Esophagus squamous epithelium (tissue), 5 donors: ENCODE data around the gene HDDC3. TPM values are rescaled to one million over a fixed set of nuclear protein-coding genes. Genes with fewer than 3 reads are reported as not detected.

Source experiments
- DNase-seq: peaks from one replicate; lab custom pipeline; 2025; lab: John Stamatoyannopoulos, UW
- H3K27ac ChIP-seq, 4 donors: fragments of 200-600 bp; sonication (generic); one replicate each; pipeline ENCODE4 v1.5.1; 2016 to 2019; ENCODE audit warnings: mild to moderate bottlenecking in 1 of 4
- H3K27me3 ChIP-seq, 4 donors: fragments of 200-600 bp; sonication (generic); 1 replicate in 3 of 4; 2 replicates in 1 of 4; pipeline versions ENCODE4 v1.5.1 to v1.6.0; 2017 to 2021; ENCODE audit warnings: antibody characterized with exemption in 1 of 4
- H3K36me3 ChIP-seq, 3 donors: fragments of 200-600 bp; sonication (generic); one replicate each; pipeline ENCODE4 v1.5.1; 2016 to 2019
- H3K4me1 ChIP-seq, 3 donors: fragments of 200-600 bp; sonication (generic); one replicate each; pipeline ENCODE4 v1.5.1; 2017 to 2019
- H3K4me3 ChIP-seq, 4 donors: fragments of 200-600 bp; sonication (generic); 1 replicate in 3 of 4; 2 replicates in 1 of 4; pipeline ENCODE4 v1.5.1; 2016 to 2019; ENCODE audit warnings: mild to moderate bottlenecking in 2 of 4, moderate library complexity in 1 of 4
- H3K9me3 ChIP-seq, 3 donors: fragments of 200-600 bp; sonication (generic); one replicate each; pipeline ENCODE4 v1.5.1; 2016 to 2019
- CTCF ChIP-seq, 6 experiments: fragments of 450-650 bp in 4 of 6; fragments of 200-600 bp in 2 of 6; sonication (generic) in 2 of 6; IDR thresholded peaks; one replicate each; pipeline ENCODE4 v1.5.1; 2016 to 2019; ENCODE audit warnings: antibody characterized with exemption in 6 of 6, mild to moderate bottlenecking in 4 of 6, moderate library complexity in 4 of 6
- POLR2A ChIP-seq, 4 donors: fragments of 450-650 bp; IDR thresholded peaks; one replicate each; pipeline ENCODE4 v1.6.1; 2017; ENCODE audit warnings: antibody characterized with exemption in 4 of 4, mild to moderate bottlenecking in 4 of 4, moderate library complexity in 3 of 4
- WGBS, 2 donors: methylation state at CpG; one replicate each; pipeline ENCODE4 v1.1.5; 2018; 5-methylcytosine and 5-hydroxymethylcytosine counted together
- intact Hi-C: fragments of 100-400 bp; cut with DNase I; formaldehyde crosslinking; loops from one replicate; pipeline ENCODE4 v1.15.0; 2022
- total RNA-seq, 4 donors: library from RNA; depleted of rRNA; stranded (reverse); fragments of >200 nt; gene quantifications; one replicate each; pipeline ENCODE4 v1.1.0, GENCODE V29; 2016
- donor health status: DM: yes; HTN: yes; CAD: no.

Gene HDDC3
- total RNA-seq, 4 donors from 2014 or later: 5.8 to 13.7 (median 11.7) TPM

- no peak overlapping the region for H3K4me3 ChIP-seq
- H3K4me1 ChIP-seq: no peaks in the 10 kb centered on the region
- H3K27me3 ChIP-seq: no peaks in the 10 kb centered on the region
- WGBS, 2 donors: 77 to 83% methylated on average over 15 to 19 of the region's 25 CpGs
- intact Hi-C loops: no loop called here
- peak overlapping the region in 1 of 4 donors; percentile 2 for H3K27ac ChIP-seq
- no peak for TF ChIP-seq CTCF (IDR thresholded peaks at IDR 0.05)
- TF ChIP-seq POLR2A (IDR thresholded peaks at IDR 0.05): no peak
- peak; percentile 12 for DNase-seq
- H3K9me3 ChIP-seq: no peaks in the 10 kb centered on the region
- H3K36me3 ChIP-seq: peaks cover 61 to 100% (median 64%) of the 10 kb centered on the region in 3 donors
Observed at GRCh38 chr15:90915808-90916440, 16.4 kb downstream of the HDDC3 start.

GRCh38 chr15:90915216-90915807 is 17.0 kb downstream of the HDDC3 start:
- Histone ChIP-seq H3K27ac (no peak overlapping the region), H3K9me3 (no peaks in the 10 kb centered on the region), H3K27me3 (no peaks in the 10 kb centered on the region), H3K36me3 (peaks cover 63 to 100% (median 69%) of the 10 kb centered on the region in 3 donors), H3K4me1 (no peaks in the 10 kb centered on the region), H3K4me3 (no peak overlapping the region)
- DNase-seq: no peak
- intact Hi-C loops: no loop called here
- TF ChIP-seq CTCF (IDR thresholded peaks at IDR 0.05) (no peak), POLR2A (IDR thresholded peaks at IDR 0.05) (no peak)
- 77 to 78% methylated on average over 6 to 7 of the region's 7 CpGs for WGBS, 2 donors

- no peaks in the 10 kb centered on the region for H3K9me3 ChIP-seq
- no peak for DNase-seq
- H3K27me3 ChIP-seq: no peaks in the 10 kb centered on the region
- H3K27ac ChIP-seq: peak overlapping the region in 1 of 4 donors; percentile 39
- peaks cover 60 to 100% (median 61%) of the 10 kb centered on the region in 3 donors for H3K36me3 ChIP-seq
- no peak for TF ChIP-seq POLR2A (IDR thresholded peaks at IDR 0.05)
- no peak overlapping the region for H3K4me3 ChIP-seq
- 76 to 84% methylated on average over 14 to 20 of the region's 22 CpGs for WGBS, 2 donors
- no peaks in the 10 kb centered on the region for H3K4me1 ChIP-seq
- intact Hi-C loops: no loop called here
Observed at GRCh38 chr15:90914305-90915080, 17.9 kb downstream of the HDDC3 start.

GRCh38 chr15:90913398-90913944 is 18.9 kb downstream of the HDDC3 start:
- Histone ChIP-seq H3K4me1 (no peaks in the 10 kb centered on the region), H3K27me3 (no peaks in the 10 kb centered on the region), H3K4me3 (no peak overlapping the region), H3K36me3 (peaks cover 51 to 100% (median 56%) of the 10 kb centered on the region in 3 donors), H3K27ac (no peak overlapping the region), H3K9me3 (no peaks in the 10 kb centered on the region)
- no peak for DNase-seq
- 80% methylated on average over 2 of the region's 12 CpGs; no CpG with 5 or more reads in 1 of the 2 donors for WGBS, 2 donors
- TF ChIP-seq POLR2A (IDR thresholded peaks at IDR 0.05) (no peak), CTCF (IDR thresholded peaks at IDR 0.05) (no peak)
- intact Hi-C loops: no loop called here

GRCh38 chr15:90912770-90913075 is 19.6 kb downstream of the HDDC3 start:
- WGBS, 2 donors: 94 to 96% methylated on average over 5 to 7 of the region's 7 CpGs
- H3K36me3 ChIP-seq: peaks cover 46 to 100% (median 50%) of the 10 kb centered on the region in 3 donors
- H3K9me3 ChIP-seq: no peaks in the 10 kb centered on the region
- no peak for DNase-seq
- no peaks in the 10 kb centered on the region for H3K4me1 ChIP-seq
- no peak overlapping the region for H3K27ac ChIP-seq
- TF ChIP-seq POLR2A (IDR thresholded peaks at IDR 0.05): no peak
- TF ChIP-seq CTCF (IDR thresholded peaks at IDR 0.05): no peak
- intact Hi-C loops: no loop called here
- no peaks in the 10 kb centered on the region for H3K27me3 ChIP-seq
- H3K4me3 ChIP-seq: no peak overlapping the region
